Dermis blood vessel endothelial cell (primary cell): Measurements from ENCODE around the gene CX3CR1. TPM values are rescaled to one million over a fixed set of nuclear protein-coding genes. Genes with fewer than 3 reads are reported as not detected.

Experiments
- DNase-seq: peaks from one replicate; pipeline ENCODE4 v3.0.0; 2010
- total RNA-seq: library from RNA; depleted of rRNA; stranded (reverse); fragments of >200 nt; gene quantifications from 2 replicates; pipeline ENCODE4 v1.2.3, GENCODE V29; 2014

Gene CX3CR1
- total RNA-seq, 1 donor from 2014 or later = not detected

DNA sequence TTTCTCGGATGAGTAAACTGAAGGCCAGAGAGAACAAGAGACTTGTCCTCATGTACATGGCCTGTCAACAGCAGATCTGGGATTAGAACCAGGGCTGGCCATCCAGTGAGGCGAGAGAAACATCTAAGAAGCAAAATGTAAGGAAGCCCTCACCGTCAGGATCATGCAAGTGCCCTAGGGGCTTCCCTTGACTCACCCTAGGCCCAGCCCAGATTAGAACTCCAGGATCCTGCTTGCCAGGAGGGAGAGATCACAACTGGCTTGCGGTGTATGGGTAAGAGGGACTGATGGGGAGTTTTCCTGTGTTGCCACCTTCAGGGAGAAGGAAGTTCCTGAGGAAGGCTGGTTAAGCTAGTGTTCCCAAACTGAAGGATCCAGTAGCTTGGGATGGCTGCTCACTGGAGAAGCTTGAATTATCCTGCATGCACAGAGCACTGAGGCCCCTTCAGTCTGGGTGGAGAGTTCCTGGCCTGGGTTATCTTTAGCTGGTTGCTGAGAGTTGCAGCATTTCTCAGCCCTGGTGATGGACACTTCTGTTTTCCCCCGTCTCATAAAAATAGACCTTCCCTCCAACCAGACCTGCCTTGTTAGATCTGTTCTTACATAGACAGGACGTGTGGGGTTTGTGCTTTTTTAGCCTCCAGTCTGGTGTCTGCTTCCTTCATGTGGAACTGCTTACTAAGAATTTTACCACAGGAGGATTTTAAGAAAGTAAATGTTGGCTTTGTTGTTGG is 59.3 kb downstream of the CX3CR1 start:
- DNase-seq = no peak

DNA sequence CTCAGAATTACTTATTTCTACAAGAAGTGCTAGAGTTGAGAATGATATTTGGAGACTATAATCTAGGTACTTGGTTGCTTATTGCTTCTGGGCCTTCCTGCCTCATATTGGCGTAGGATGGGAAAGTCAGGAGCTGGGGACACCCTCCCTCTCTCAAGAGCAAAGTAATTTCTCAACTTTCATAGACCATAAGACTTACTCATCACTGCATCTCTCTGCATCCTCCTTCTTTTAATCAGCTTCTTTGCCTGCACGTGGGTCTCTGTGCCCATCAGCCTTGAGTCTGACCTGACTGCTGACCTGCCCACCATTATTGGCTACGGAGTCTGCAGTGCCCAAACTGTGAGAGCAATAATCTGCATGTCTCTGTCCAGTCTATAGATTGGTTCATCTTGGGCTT is 60.1 kb downstream of the CX3CR1 start:
- DNase-seq = no peak

DNA sequence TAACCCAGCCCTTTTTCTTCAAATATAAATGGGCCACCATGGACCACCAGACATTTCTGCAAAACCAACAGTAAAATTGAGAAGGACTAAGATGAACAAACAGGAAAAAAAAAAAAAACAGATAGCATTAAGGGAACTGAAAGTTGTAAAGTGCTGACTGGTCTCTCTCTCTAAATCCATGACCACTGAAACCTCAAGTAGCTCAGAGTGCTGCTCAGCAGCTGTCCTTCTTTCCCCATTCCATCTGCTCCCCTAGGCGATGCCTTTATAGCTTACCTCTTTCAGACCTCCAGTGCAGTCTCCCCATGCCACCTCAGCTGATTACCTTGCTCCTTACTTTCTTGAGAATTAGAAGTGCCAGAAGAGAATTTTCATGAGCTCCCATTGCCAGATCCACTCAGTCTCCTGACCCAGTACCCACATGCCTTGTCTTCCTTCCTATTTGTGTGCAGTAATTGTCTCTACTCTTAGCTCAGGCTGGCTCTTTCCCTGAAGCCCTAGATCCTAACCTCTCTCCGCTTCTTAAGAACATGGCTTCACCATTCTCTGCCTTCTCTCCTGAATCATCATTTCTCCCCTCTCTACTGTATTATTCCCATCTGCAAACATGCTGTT is 63.6 kb downstream of the CX3CR1 start:
- DNase-seq = no peak

DNA sequence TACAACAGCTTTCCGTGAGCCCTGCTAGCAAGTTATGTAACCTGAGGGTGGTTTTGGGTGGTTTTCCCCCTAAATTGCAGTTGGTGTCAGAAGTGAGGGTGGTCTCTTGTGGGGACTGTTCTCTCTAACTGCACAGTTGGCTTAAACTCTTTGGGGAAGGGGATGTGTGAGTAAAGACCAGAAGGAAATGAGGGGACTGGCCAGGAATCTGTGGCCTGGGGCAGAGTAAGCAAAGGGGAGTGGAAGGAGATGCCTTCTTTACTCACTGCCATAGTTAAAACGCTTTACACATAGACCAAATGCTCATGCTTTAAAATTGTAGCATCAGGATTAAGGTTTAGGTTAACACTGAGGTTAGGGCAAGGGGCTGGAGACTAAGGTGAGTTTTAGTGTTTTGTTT is 66.2 kb downstream of the CX3CR1 start:
- DNase-seq = no peak

Other genes with a start within 250 kb of the CX3CR1 start
- under 0.01 TPM in 1 of 2 replicates, not detected in the other for gene SCN11A, start 228.1 kb downstream of the CX3CR1 start, total RNA-seq
- gene WDR48, start 228.0 kb downstream of the CX3CR1 start, total RNA-seq = 52.3 and 57.3 TPM in 2 replicates
- 36.4 and 41.2 TPM in 2 replicates for gene GORASP1, start 172.4 kb downstream of the CX3CR1 start, total RNA-seq
- gene TTC21A, start 172.4 kb downstream of the CX3CR1 start, total RNA-seq = 1.5 and 1.9 TPM in 2 replicates
- gene CSRNP1, start 126.4 kb downstream of the CX3CR1 start, total RNA-seq = 9.2 and 15.1 TPM in 2 replicates
- not detected in 2 replicates for gene XIRP1, start 87.4 kb downstream of the CX3CR1 start, total RNA-seq
- not detected in 2 replicates for gene CCR8, start 49.7 kb upstream of the CX3CR1 start, total RNA-seq
- 16.4 and 17.4 TPM in 2 replicates for gene SLC25A38, start 103.3 kb upstream of the CX3CR1 start, total RNA-seq
- 934 and 1,256 TPM in 2 replicates for gene RPSA, start 126.7 kb upstream of the CX3CR1 start, total RNA-seq
- 0.19 TPM in 1 of 2 replicates, not detected in the other for gene MOBP, start 187.6 kb upstream of the CX3CR1 start, total RNA-seq